Bone marrow (tissue), 2 donors: ENCODE measurements around the gene RALY.

Experiments
- DNase-seq, 2 donors: peaks; one replicate each; lab custom pipeline; 2025; lab: John Stamatoyannopoulos, UW

RALY gene

DNA sequence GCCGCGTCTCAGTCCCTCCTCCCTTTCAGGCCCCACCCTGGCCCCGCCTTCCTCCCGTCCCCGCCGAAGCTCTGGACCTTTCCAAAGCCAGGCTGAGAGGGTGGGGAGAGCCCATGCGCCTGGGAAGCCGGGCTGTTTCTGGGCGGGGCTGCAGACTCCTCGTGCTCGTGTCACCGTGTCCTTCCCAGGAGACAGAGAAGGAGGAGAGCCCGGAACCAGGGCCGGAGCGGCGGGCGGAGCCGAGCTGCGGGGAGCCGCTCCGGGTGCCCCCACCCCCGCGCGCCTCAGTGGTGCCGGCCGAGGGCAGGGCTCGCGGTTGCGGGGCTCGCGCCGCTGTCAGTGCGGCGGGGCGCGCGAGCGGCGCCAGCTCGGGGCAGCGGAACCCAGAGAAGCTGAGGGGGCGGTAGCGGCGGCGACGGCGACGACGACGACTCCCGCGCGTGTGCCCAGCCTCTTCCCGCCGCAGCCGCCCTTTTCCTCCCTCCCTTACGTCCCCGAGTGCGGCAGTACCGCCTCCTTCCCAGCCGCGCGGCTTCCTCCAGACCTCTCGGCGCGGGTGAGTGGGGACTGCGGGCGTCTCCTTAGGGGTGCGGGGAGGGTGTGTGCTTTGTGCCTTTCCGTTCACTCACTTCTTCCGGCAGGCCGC is at the start of gene RALY:
Gene RALY (plus strand): TSS at position 336 of the 646 bp plus-strand sequence. CDS start 78,164 bp downstream, outside the sequence.
- DNase-seq: peak; percentile 62 to 100

DNA sequence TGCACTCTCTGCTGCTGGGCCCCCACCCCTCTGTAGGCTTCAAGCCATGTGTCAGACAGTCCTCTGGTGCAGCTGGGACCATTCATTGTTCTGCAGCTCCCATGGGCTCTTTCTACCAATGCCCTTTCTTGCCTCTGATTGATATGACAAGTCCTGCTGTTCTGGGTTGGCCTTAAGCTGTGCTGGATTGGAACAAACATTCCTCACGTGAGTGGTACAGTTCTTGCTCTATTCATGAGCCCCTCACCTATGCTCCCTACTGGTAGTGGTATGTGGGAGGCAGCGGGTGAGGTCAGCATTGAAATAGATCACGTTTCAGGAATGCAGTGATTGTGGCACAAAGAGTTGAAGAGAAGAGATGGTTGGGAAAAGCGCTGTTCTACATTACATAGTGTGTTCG is 48.8 kb upstream of the RALY start:
- DNase-seq: no peak

DNA sequence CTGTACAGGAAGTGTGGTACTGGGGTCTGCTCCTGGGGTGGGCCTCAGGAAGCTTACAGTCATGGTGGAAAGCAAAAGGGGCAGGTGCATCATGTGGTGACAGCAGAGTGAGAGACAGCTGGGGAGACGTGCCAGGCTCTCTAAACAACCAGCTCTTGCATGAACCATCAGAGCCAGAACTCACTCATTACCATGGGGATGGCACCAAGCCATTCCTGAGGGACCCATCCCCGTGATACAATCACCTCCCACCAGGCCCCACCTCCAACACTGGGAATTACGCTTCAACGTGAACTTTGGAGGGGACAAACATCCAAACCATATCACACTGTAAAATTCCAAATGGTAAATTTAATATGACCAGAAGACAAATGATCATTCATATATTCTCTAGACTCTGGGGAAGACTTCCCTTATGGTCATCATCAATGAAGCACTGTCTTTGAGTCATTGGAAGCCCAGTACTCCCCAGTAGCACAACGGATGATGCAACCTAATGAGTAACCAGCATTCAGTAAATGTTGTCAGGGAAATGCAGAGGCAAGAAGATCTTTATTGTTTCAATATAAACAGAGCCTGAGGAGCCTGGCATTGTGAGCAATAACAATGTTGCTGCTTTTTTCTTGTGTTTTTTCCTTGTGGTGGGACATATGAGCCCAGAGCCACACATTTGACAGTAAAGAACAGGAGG is 48.2 kb upstream of the RALY start:
- DNase-seq: no peak

- peak in 1 of 2 donors; percentile 34 for DNase-seq
These were observed 45.9 kb upstream of the RALY start for GRCh38 chr20:33947709-33948295.

- no peak for DNase-seq
These were observed 45.2 kb upstream of the RALY start for GRCh38 chr20:33948480-33948879.

- no peak for DNase-seq
These were observed 42.5 kb upstream of the RALY start for GRCh38 chr20:33951171-33951570.

DNA sequence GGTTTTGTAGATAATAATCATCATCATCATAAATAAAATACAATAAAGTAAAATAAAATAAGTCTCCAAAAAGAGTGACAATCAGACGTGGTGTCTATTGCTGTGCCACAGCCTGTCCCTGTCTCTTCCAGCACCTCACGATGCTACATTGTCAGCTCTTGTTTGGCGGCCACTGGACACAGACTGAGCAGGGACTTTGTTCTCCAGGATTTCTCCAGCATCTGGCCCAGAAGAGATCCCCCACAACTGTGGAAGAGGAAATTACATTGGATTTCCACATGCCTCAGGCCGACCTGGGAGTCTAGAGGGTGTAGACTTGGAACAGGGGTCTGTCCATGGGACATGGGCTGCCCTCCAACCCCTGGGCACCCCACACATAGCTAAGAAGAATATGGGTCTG is 39.2 kb upstream of the RALY start:
- no peak for DNase-seq

GRCh38 chr20:33963751-33964150 is 30.0 kb upstream of the RALY start:
- DNase-seq: no peak

DNA sequence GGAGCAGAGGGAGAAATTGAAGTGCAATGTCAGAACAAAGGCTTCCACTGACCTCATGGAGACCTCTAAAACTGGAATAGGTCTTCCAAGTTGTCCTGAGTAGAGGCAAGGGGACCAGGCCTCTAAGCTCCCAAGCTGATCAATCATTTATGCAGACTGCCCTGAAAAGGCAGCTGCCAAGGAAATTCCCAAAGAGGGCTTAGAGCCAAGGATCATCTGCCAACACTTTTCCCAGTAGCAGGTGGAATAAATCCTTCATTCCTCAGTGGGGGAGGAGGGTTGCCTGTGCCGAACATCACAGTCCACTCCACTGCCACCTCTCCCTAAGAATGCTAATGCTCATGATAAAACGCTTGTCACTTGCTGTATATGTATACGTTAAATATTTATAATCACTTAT is 29.3 kb upstream of the RALY start:
- no peak for DNase-seq

DNA sequence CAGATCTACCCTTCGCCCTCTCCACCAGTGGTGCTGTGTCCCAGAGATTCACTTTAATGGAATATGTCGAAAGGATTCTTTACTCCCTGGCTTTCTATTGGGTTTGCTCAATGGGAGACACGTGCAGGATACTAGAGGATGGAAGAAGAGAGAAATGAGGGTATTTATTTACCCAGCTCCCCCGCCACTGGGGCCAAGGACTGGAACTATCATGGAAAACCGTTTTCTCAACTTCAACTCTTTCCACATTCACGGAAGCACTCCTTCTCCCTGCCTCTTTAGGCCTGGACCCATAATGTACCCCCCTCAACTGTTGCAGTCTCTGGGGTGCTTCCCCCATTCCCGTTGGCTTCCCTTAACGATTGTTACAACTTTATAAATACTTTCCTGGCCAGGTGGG is 26.6 kb upstream of the RALY start:
- DNase-seq: no peak

DNA sequence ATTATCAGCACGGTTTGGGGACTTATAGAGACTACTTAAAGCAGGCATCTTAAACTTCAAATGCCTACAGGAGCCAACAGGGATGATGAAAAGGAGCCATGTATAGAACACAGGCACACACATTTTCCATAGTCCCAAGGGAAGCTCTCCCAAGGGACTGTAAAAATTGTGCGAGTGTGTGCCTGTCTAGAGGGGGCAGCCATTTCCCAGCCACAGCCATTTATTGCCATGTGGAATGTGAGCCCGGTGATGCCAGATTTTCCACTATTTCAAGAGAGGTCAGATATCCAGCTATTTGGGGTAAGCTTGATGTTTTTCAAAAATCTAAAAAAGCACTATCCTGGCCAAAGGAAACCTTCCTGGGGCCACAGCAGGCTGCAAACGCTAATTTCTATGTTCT is 24.1 kb upstream of the RALY start:
- DNase-seq: no peak

GRCh38 chr20:33970229-33970628 is 23.5 kb upstream of the RALY start:
- no peak for DNase-seq

GRCh38 chr20:33971147-33971975 is 22.4 kb upstream of the RALY start:
- DNase-seq: no peak

GRCh38 chr20:33976959-33977358 is 16.8 kb upstream of the RALY start:
- DNase-seq: no peak

DNA sequence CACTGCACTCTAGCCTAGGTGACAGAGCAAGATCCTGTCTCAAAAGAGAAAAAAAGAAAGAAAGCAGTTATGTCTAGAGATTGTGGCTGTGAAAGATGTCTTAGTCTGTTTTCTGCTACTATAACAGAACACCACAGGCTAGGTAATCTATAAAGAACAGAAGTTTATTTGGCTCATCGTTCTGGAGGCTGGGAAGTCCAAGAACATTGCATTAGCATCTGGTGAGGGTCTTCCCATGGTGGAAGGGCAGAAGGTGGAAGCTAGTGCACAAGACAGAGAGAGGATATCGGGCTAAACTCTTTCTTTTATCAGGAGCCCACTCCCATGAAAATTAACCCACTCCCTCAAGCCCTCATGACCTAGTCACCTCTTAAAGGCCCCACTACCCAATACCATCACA is 16.2 kb upstream of the RALY start:
- DNase-seq: no peak

DNA sequence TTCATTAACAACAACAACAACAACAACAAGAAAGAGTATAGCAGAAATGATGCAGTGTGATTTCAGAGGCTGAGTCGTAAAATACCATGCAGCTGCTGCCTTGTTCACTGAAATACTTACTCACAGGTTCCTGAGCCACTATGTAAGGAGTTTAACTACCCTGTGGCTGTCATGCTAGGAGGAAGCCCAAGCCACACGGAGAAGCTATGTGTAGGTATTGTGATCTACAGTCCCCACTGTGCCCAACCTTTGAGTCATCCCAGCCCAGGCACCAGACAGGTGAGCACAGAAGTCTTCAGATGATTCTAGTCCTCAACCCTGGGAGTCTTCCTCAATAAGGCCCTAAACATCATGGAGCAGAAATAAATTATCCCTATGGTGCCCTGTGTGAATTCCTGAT is 14.6 kb upstream of the RALY start:
- DNase-seq: no peak

DNA sequence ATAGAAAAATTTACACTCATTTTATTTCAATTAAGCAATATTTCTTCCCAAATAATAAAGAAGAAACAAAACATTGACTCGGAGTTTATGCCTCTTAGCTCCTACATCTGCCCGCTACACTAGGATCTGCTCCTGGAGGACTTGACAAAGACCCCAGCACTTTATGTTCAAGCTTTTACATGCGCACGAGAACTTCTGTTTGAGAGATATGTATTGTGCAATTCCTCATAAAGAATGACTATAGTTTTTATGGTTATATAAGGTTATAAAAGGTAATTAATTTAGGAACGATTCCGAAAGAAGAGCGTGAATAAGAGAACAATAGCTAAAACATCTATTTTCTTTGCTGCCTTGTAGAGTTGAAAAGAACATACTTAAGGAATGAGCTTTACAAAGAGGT is 12.4 kb upstream of the RALY start:
- DNase-seq: no peak

- no peak for DNase-seq
These were observed 11.7 kb upstream of the RALY start for GRCh38 chr20:33981964-33982363.

- no peak for DNase-seq
These were observed 10.3 kb upstream of the RALY start for GRCh38 chr20:33983371-33983770.

GRCh38 chr20:33984182-33984719 is 9.5 kb upstream of the RALY start:
- DNase-seq: no peak

DNA sequence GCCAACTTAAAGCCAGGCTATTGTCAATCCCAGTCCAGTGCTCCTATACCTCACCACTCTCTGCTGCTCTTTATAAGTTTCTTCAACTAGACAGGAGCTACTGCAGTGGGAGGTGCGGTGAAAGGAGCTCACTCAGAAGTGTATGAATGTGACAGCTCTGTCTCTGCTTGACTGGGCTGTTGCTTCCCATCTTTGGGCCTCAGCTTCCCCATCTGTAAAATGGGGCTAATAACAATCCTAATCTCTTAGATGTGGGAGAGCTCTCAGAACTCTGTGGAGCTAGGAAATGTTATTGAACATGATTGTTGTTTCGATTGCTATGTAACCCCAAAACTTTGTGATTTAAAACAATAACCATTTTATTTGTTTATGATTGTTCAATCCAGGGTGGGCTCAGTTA is 8.4 kb upstream of the RALY start:
- no peak for DNase-seq

- DNase-seq: no peak
These were observed 7.9 kb upstream of the RALY start for GRCh38 chr20:33985830-33986229.
